ENCODE measurements around the gene CRADD. TPM values are rescaled to one million over a fixed set of nuclear protein-coding genes. Genes with fewer than 3 reads are reported as not detected.

Gene CRADD
- polyA plus RNA-seq, 1 of the 3 experiments (the other 2 are of a cell fraction), result 13.6 TPM

- no peak for DNase-seq
- Histone ChIP-seq H3K27me3 (ENCODE audit: insufficient read depth) (no peaks in the 10 kb centered on the region), H3K79me2 (ENCODE audit: insufficient read depth) (no peaks in the 10 kb centered on the region), H2AFZ (ENCODE audit: low read depth) (no peak overlapping the region), H3K9me2 (no peaks in the 10 kb centered on the region), H4K20me1 (ENCODE audit: insufficient read depth) (no peaks in the 10 kb centered on the region), H3K4me2 (no peak overlapping the region), H3K36me3 (replicated peaks in 1 of 2; ENCODE audit: control insufficient read depth in 1 of 2, insufficient read depth in 2 of 2, low read length in 1 of 2) (no peaks in the 10 kb centered on the region), H3K27ac (ENCODE audit: low read depth in 2 of 2, low read length in 1 of 2) (no peak overlapping the region), H3F3A (replicated peaks; ENCODE audit: insufficient read depth) (no peaks in the 10 kb centered on the region), H3K9me3 (no peaks in the 10 kb centered on the region), H3K4me1 (ENCODE audit: control insufficient read depth in 1 of 2, insufficient read depth in 2 of 2, low read depth in 1 of 2, low read length in 1 of 2) (peaks cover 0 to 11% of the 10 kb centered on the region in 2 experiments; a peak in 2 of 4 replicates), H3K4me3 (ENCODE audit: low read depth in 2 of 2, low read length in 1 of 2) (no peak overlapping the region), H3K9ac (no peak overlapping the region)
- TF ChIP-seq TAF1 (IDR thresholded peaks at IDR 0.05; ENCODE audit: borderline replicate concordance, low read depth, low read length), result no peak
- no peak for TF ChIP-seq ELF1 (IDR thresholded peaks at IDR 0.05)
- TF ChIP-seq FOXM1 (IDR thresholded peaks at IDR 0.05; ENCODE audit: low read depth), result no peak
- no peak for TF ChIP-seq RFX5 (IDR thresholded peaks at IDR 0.05; ENCODE audit: low read length)
- TF ChIP-seq GATA2 (CRISPR knock-in tag; IDR thresholded peaks at IDR 0.05), result no peak
- TF ChIP-seq TCF12 (IDR thresholded peaks at IDR 0.05), result no peak
- TF ChIP-seq CHD2 (IDR thresholded peaks at IDR 0.05; ENCODE audit: low read length, partially characterized antibody), result no peak
- TF ChIP-seq REST (IDR thresholded peaks at IDR 0.05; ENCODE audit: low read depth, low read length), result no peak
- TF ChIP-seq ZBTB33 (IDR thresholded peaks at IDR 0.05; ENCODE audit: borderline replicate concordance, low read depth), result no peak
- no peak for TF ChIP-seq USF2 (IDR thresholded peaks at IDR 0.05; ENCODE audit: borderline replicate concordance, low read depth, low read length)
- TF ChIP-seq PBX3 (IDR thresholded peaks at IDR 0.05), result no peak
- no peak for TF ChIP-seq FOSL2 (IDR thresholded peaks at IDR 0.05; ENCODE audit: borderline replicate concordance, low read depth)
- TF ChIP-seq POLR2AphosphoS5 (IDR thresholded peaks at IDR 0.05; ENCODE audit: low read depth, low read length), result no peak
- TF ChIP-seq FOXJ3 (CRISPR knock-in tag; IDR thresholded peaks at IDR 0.05), result no peak
- no peak for TF ChIP-seq JUND (IDR thresholded peaks at IDR 0.05)
- no peak for TF ChIP-seq EZH2phosphoT487 (IDR thresholded peaks at IDR 0.05; ENCODE audit: borderline replicate concordance, low read depth)
- no peak for TF ChIP-seq IRF3 (IDR thresholded peaks at IDR 0.05; ENCODE audit: low read depth, low read length)
- POLR2A ChIA-PET, result no interaction called here
- WGBS (ENCODE audit: low lambda C conversion rate), result 87% methylated on average over 3 of the region's 3 CpGs
- CTCF ChIA-PET, result interaction anchor here (0.7 to 1.4 kb wide), 5 partner anchors 9 to 371 kb away, joined by 3 to 4 read pairs (median 3); no protein-coding TSS in a partner anchor
Observed at GRCh38 chr12:93729934-93730333, 52.8 kb downstream of the CRADD start.
